Spleen (tissue), 7 donors: Measurements from ENCODE around the gene SNCAIP.

Experiments used
- CTCF ChIP-seq, 11 experiments: fragments of 200-600 bp in 7 of 11; fragments of 450-650 bp in 4 of 11; sonication (generic) in 4 of 11; IDR thresholded peaks in 8 of 11; conservative IDR thresholded peaks in 3 of 11; 1 replicate in 7 of 11; 2 replicates in 4 of 11; pipeline versions ENCODE4 v1.4.0 to v1.8.0; 2016 to 2021; ENCODE audit warnings: antibody characterized with exemption in 11 of 11, inconsistent platforms in 4 of 11, mild to moderate bottlenecking in 1 of 11
- POLR2A ChIP-seq, 3 donors: fragments of 450-650 bp; IDR thresholded peaks; one replicate each; pipeline ENCODE4 v1.5.1; 2017; ENCODE audit warnings: antibody characterized with exemption in 3 of 3, mild to moderate bottlenecking in 1 of 3
- POLR2AphosphoS5 ChIP-seq, 3 donors: sonication (generic); formaldehyde crosslinking; IDR thresholded peaks; one replicate each; pipeline ENCODE4 v1.5.1; 2017; ENCODE audit warnings: antibody characterized with exemption in 3 of 3
- donor health status: DM: no; HTN: no; CAD: no; lungs with moderate emphysema.
- donor health status: DM: no; HTN: no; CAD: no.
- donor health status: DM: no; HTN: no; CAD: no.

- TF ChIP-seq POLR2A (IDR thresholded peaks at IDR 0.05) (no peak), CTCF (IDR thresholded peaks at IDR 0.05 in 8 of 11, conservative IDR thresholded peaks at IDR 0.05 in 3 of 11) (no peak), POLR2AphosphoS5 (IDR thresholded peaks at IDR 0.05) (no peak)
Measured at GRCh38 chr5:122465994-122466393, 154.0 kb downstream of the SNCAIP start.
